HTERT RPE-1 (cell line): ENCODE measurements around the gene GATA5.
"Not testable (repeated sequence)": the region's sequence is repeated elsewhere in the genome, so short reads cannot be mapped to it uniquely, and the experiment has no call there.

Experiments
- in situ Hi-C: fragments of 300-500 bp; cut with MboI; formaldehyde crosslinking; loops from 4 replicates; pipeline ENCODE4 v1.14.3; 2020; ENCODE audit warnings: low sequenced_read_pairs

GATA5 gene

GRCh38 chr20:62505337-62506045, 29.7 kb upstream of the GATA5 start:
- in situ Hi-C loops = no loop called here

GRCh38 chr20:62504323-62504722, 28.5 kb upstream of the GATA5 start:
- in situ Hi-C loops = no loop called here

GRCh38 chr20:62503401-62504178, 27.8 kb upstream of the GATA5 start:
- in situ Hi-C loops = no loop called here

GRCh38 chr20:62502496-62503095, 26.8 kb upstream of the GATA5 start:
- in situ Hi-C loops = no loop called here

- in situ Hi-C loops = no loop called here
Observed at GRCh38 chr20:62501801-62502495, 26.2 kb upstream of the GATA5 start.

- in situ Hi-C loops = no loop called here
Observed at GRCh38 chr20:62500237-62500864, 24.6 kb upstream of the GATA5 start.

- in situ Hi-C loops = no loop called here
Observed at GRCh38 chr20:62499758-62500236, 24.0 kb upstream of the GATA5 start.

- in situ Hi-C loops = no loop called here
Observed at GRCh38 chr20:62498874-62499273, 23.1 kb upstream of the GATA5 start.

- in situ Hi-C loops = no loop called here
Observed at GRCh38 chr20:62496568-62497218, 20.9 kb upstream of the GATA5 start.

GRCh38 chr20:62495749-62496567, 20.2 kb upstream of the GATA5 start:
- in situ Hi-C loops = no loop called here

GRCh38 chr20:62494980-62495748, 19.4 kb upstream of the GATA5 start:
- in situ Hi-C loops = no loop called here

GRCh38 chr20:62494537-62494936, 18.7 kb upstream of the GATA5 start:
- in situ Hi-C loops = no loop called here

- in situ Hi-C loops = no loop called here
Observed at GRCh38 chr20:62493886-62494285, 18.1 kb upstream of the GATA5 start.

- in situ Hi-C loops = no loop called here
Observed at GRCh38 chr20:62493253-62493885, 17.6 kb upstream of the GATA5 start.

GRCh38 chr20:62492711-62493110, 16.9 kb upstream of the GATA5 start:
- in situ Hi-C loops = no loop called here

- in situ Hi-C loops = not testable (repeated sequence)
Observed at GRCh38 chr20:62490783-62491182, 15.0 kb upstream of the GATA5 start.

- in situ Hi-C loops = no loop called here
Observed at GRCh38 chr20:62489932-62490263, 14.1 kb upstream of the GATA5 start.

GRCh38 chr20:62489186-62489931, 13.6 kb upstream of the GATA5 start:
- in situ Hi-C loops = no loop called here
